ENCODE data around the gene PIP5K1B.
A peak's percentile ranks its signal among the peaks of the same experiment; 100 is the strongest.

The PIP5K1B gene

GRCh38 chr9:69029535-69029934, 324.5 kb downstream of the PIP5K1B start:
- no peaks in the 10 kb centered on the region for H3K4me1 ChIP-seq
- H3K9me3 ChIP-seq (ENCODE audit: control insufficient read depth, low read length), result no peaks in the 10 kb centered on the region
- H3K79me2 ChIP-seq, result no peaks in the 10 kb centered on the region
- H3K36me3 ChIP-seq (ENCODE audit: control insufficient read depth, insufficient read depth, low read length), result no peaks in the 10 kb centered on the region
- H3K27me3 ChIP-seq (ENCODE audit: control insufficient read depth, insufficient read depth, low read length), result no peaks in the 10 kb centered on the region
- H2AFZ ChIP-seq, result no peak overlapping the region
- H3K4me3 ChIP-seq (ENCODE audit: low read depth, low read length), result no peak overlapping the region
- no peak overlapping the region for H3K27ac ChIP-seq
- no peak for TF ChIP-seq CTCF (IDR thresholded peaks at IDR 0.05)
- H3K4me2 ChIP-seq (ENCODE audit: low read length), result no peak overlapping the region
- no peak overlapping the region for H3K9ac ChIP-seq

GRCh38 chr9:69030851-69031645, 326.0 kb downstream of the PIP5K1B start:
- Histone ChIP-seq H3K9ac (no peak overlapping the region), H3K79me2 (no peaks in the 10 kb centered on the region), H3K27ac (no peak overlapping the region), H3K9me3 (ENCODE audit: control insufficient read depth, low read length) (no peaks in the 10 kb centered on the region), H3K4me1 (no peaks in the 10 kb centered on the region), H3K36me3 (ENCODE audit: control insufficient read depth, insufficient read depth, low read length) (no peaks in the 10 kb centered on the region), H3K27me3 (ENCODE audit: control insufficient read depth, insufficient read depth, low read length) (no peaks in the 10 kb centered on the region), H3K4me2 (ENCODE audit: low read length) (no peak overlapping the region), H3K4me3 (ENCODE audit: low read depth, low read length) (no peak overlapping the region), H2AFZ (no peak overlapping the region)
- no peak for TF ChIP-seq CTCF (IDR thresholded peaks at IDR 0.05)

GRCh38 chr9:69034071-69034470, 329.0 kb downstream of the PIP5K1B start:
- Histone ChIP-seq H3K79me2 (no peaks in the 10 kb centered on the region), H3K4me2 (ENCODE audit: low read length) (no peak overlapping the region), H3K27me3 (ENCODE audit: control insufficient read depth, insufficient read depth, low read length) (no peaks in the 10 kb centered on the region), H3K9me3 (ENCODE audit: control insufficient read depth, low read length) (no peaks in the 10 kb centered on the region), H3K4me1 (no peaks in the 10 kb centered on the region), H2AFZ (no peak overlapping the region), H3K36me3 (ENCODE audit: control insufficient read depth, insufficient read depth, low read length) (no peaks in the 10 kb centered on the region), H3K27ac (no peak overlapping the region), H3K4me3 (ENCODE audit: low read depth, low read length) (no peak overlapping the region), H3K9ac (no peak overlapping the region)
- TF ChIP-seq CTCF (IDR thresholded peaks at IDR 0.05), result no peak

GRCh38 chr9:69035438-69036308, 330.6 kb downstream of the PIP5K1B start, which contains the start of gene FXN:
FXN (plus strand) TSS chr9:69035752; CDS start chr9:69035783, 31 bp downstream.
- peak within 1 kb of the TSS; percentile 69 for H3K27ac ChIP-seq
- TF ChIP-seq CTCF (IDR thresholded peaks at IDR 0.05), result peak; percentile 92
- no peaks in the 10 kb centered on the region for H3K9me3 ChIP-seq (ENCODE audit: control insufficient read depth, low read length)
- H2AFZ ChIP-seq, result peak within 1 kb of the TSS; percentile 90
- no peak within 1 kb of the TSS for H3K9ac ChIP-seq
- no peaks in the 10 kb centered on the region for H3K79me2 ChIP-seq
- H3K4me1 ChIP-seq, result no peaks in the 10 kb centered on the region
- peak within 1 kb of the TSS; percentile 94 for H3K4me2 ChIP-seq (ENCODE audit: low read length)
- H3K4me3 ChIP-seq (ENCODE audit: low read depth, low read length), result peak within 1 kb of the TSS; percentile 93
- H3K36me3 ChIP-seq (ENCODE audit: control insufficient read depth, insufficient read depth, low read length), result no peaks in the 10 kb centered on the region
- H3K27me3 ChIP-seq (ENCODE audit: control insufficient read depth, insufficient read depth, low read length), result no peaks in the 10 kb centered on the region
